ENCODE data around the gene HOXB3. TPM values are rescaled to one million over a fixed set of nuclear protein-coding genes. Genes with fewer than 3 reads are reported as not detected.

Gene HOXB3
- total and polyA plus RNA-seq, 12 donors: 2.3 to 28.8 (median 8.8) TPM

- Histone ChIP-seq H3K27ac (no peak overlapping the region), H3K9me3 (replicated peaks in 1 of 3) (no peaks in the 10 kb centered on the region), H3K4me3 (no peak overlapping the region), H3K27me3 (no peaks in the 10 kb centered on the region), H3K36me3 (replicated peaks in 1 of 2) (no peaks in the 10 kb centered on the region), H3K4me1 (replicated peaks in 1 of 2) (no peaks in the 10 kb centered on the region)
- no peak for TF ChIP-seq POLR2A (IDR thresholded peaks at IDR 0.05)
- TF ChIP-seq, protein P1, sequence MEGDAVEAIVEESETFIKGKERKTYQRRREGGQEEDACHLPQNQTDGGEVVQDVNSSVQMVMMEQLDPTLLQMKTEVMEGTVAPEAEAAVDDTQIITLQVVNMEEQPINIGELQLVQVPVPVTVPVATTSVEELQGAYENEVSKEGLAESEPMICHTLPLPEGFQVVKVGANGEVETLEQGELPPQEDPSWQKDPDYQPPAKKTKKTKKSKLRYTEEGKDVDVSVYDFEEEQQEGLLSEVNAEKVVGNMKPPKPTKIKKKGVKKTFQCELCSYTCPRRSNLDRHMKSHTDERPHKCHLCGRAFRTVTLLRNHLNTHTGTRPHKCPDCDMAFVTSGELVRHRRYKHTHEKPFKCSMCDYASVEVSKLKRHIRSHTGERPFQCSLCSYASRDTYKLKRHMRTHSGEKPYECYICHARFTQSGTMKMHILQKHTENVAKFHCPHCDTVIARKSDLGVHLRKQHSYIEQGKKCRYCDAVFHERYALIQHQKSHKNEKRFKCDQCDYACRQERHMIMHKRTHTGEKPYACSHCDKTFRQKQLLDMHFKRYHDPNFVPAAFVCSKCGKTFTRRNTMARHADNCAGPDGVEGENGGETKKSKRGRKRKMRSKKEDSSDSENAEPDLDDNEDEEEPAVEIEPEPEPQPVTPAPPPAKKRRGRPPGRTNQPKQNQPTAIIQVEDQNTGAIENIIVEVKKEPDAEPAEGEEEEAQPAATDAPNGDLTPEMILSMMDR (IDR thresholded peaks at IDR 0.05): no peak
- WGBS, 4 donors: 89 to 98% (median 96%) methylated on average over 3 of the region's 3 CpGs
- no peak for DNase-seq
- intact Hi-C loops (cut with DNase I): no loop called here
Measured at GRCh38 chr17:48499248-48499647, 90.8 kb downstream of the HOXB3 start.

MicroRNAs encoded within 50 kb of the gene (microRNA counts, 767-probe panel; counts per million panel counts)
- 5,281 to 5,810 counts per million in 2 donors for microRNA hsa-miR-10a-5p

Small RNAs within 50 kb of the gene (microRNA-seq; reads per million reads assigned to microRNA genes)
- gene MIR196A1: 0 to 0.89 (median 0) reads per million in 3 donors

Small RNAs within 50 kb of the gene (small RNA-seq; reads per million reads assigned to genes)
- 0 to 0.17 reads per million in 2 donors for gene MIR196A1

Other genes with a start within 250 kb of the HOXB3 start
- 10 to 100 TPM in 3 of 9 donors, 1 to 10 TPM in 6; 3.2 to 24.0 (median 9.8) TPM for gene SKAP1, start 160.0 kb downstream of the HOXB3 start, total RNA-seq
- gene SKAP1, start 160.0 kb downstream of the HOXB3 start, polyA plus RNA-seq: 100 to 1,000 TPM in 1 of 3 donors, 10 to 100 TPM in 2; 28.1 to 117 (median 52.8) TPM
- gene HOXB1, start 59.2 kb downstream of the HOXB3 start, total RNA-seq: not detected
- not detected for gene HOXB1, start 59.2 kb downstream of the HOXB3 start, polyA plus RNA-seq
- 10 to 100 TPM in 8 of 9 donors, 1 to 10 TPM in 1; 6.3 to 61.1 (median 27.8) TPM for gene HOXB2, start 45.1 kb downstream of the HOXB3 start, total RNA-seq
- 10 to 100 TPM; 17.9 to 73.6 (median 24.2) TPM for gene HOXB2, start 45.1 kb downstream of the HOXB3 start, polyA plus RNA-seq
- gene HOXB4, start 11.9 kb downstream of the HOXB3 start, total RNA-seq: 1 to 10 TPM; 1.7 to 9.8 (median 2.9) TPM
- 1 to 10 TPM; 3.1 to 4.7 (median 4.5) TPM for gene HOXB4, start 11.9 kb downstream of the HOXB3 start, polyA plus RNA-seq
- 1 to 10 TPM in 6 of 9 donors, under 1 TPM in 3; 0.12 to 4.8 (median 2.1) TPM for gene HOXB5, start 3.5 kb upstream of the HOXB3 start, total RNA-seq
- gene HOXB5, start 3.5 kb upstream of the HOXB3 start, polyA plus RNA-seq: 10 to 100 TPM in 1 of 3 donors, 1 to 10 TPM in 2; 4.2 to 10.5 (median 5.6) TPM
- 10 to 100 TPM in 6 of 9 donors, 1 to 10 TPM in 3; 1.7 to 20.3 (median 11.7) TPM for gene HOXB6, start 14.7 kb upstream of the HOXB3 start, total RNA-seq
- gene HOXB6, start 14.7 kb upstream of the HOXB3 start, polyA plus RNA-seq: 10 to 100 TPM; 10.9 to 23.1 (median 11.9) TPM
- gene HOXB7, start 20.8 kb upstream of the HOXB3 start, total RNA-seq: 10 to 100 TPM in 5 of 9 donors, 1 to 10 TPM in 4; 6.2 to 16.7 (median 10.6) TPM
- 10 to 100 TPM; 20.3 to 27.0 (median 24.4) TPM for gene HOXB7, start 20.8 kb upstream of the HOXB3 start, polyA plus RNA-seq
- gene HOXB8, start 25.1 kb upstream of the HOXB3 start, total RNA-seq: 10 to 100 TPM in 1 of 9 donors, 1 to 10 TPM in 7, under 1 TPM in 1; 0.72 to 12.2 (median 6.2) TPM
- gene HOXB8, start 25.1 kb upstream of the HOXB3 start, polyA plus RNA-seq: 10 to 100 TPM in 1 of 3 donors, 1 to 10 TPM in 2; 4.2 to 13.3 (median 5.6) TPM
- gene HOXB9, start 36.1 kb upstream of the HOXB3 start, total RNA-seq: 1 to 10 TPM in 3 of 9 donors, under 1 TPM in 4, not detected in 2; 0.11 to 2.7 (median 0.42) TPM
- 1 to 10 TPM in 1 of 3 donors, under 1 TPM in 2; 0.64 to 1.0 (median 0.72) TPM for gene HOXB9, start 36.1 kb upstream of the HOXB3 start, polyA plus RNA-seq
- not detected for gene PRAC1, start 132.3 kb upstream of the HOXB3 start, total RNA-seq
- 1 to 10 TPM in 1 of 3 donors, not detected in 2; 2.7 TPM for gene PRAC1, start 132.3 kb upstream of the HOXB3 start, polyA plus RNA-seq
- not detected for gene PRAC2, start 132.9 kb upstream of the HOXB3 start, total RNA-seq
- not detected for gene PRAC2, start 132.9 kb upstream of the HOXB3 start, polyA plus RNA-seq
- gene HOXB13, start 138.5 kb upstream of the HOXB3 start, total RNA-seq: under 1 TPM in 2 of 9 donors, not detected in 7; 0.07 to 0.11 TPM
- gene HOXB13, start 138.5 kb upstream of the HOXB3 start, polyA plus RNA-seq: not detected
- under 1 TPM in 5 of 9 donors, not detected in 4; under 0.01 to 0.55 (median 0.40) TPM for gene TTLL6, start 227.0 kb upstream of the HOXB3 start, total RNA-seq
- 1 to 10 TPM in 1 of 3 donors, under 1 TPM in 2; 0.29 to 2.0 (median 0.51) TPM for gene TTLL6, start 227.0 kb upstream of the HOXB3 start, polyA plus RNA-seq
- 100 to 1,000 TPM in 7 of 9 donors, 10 to 100 TPM in 2; 37.7 to 163 (median 138) TPM for gene CALCOCO2, start 240.8 kb upstream of the HOXB3 start, total RNA-seq
- gene CALCOCO2, start 240.8 kb upstream of the HOXB3 start, polyA plus RNA-seq: 100 to 1,000 TPM in 1 of 3 donors, 10 to 100 TPM in 2; 44.5 to 199 (median 61.9) TPM